ENCODE measurements around the gene DENND5B.

Gene DENND5B

DNA sequence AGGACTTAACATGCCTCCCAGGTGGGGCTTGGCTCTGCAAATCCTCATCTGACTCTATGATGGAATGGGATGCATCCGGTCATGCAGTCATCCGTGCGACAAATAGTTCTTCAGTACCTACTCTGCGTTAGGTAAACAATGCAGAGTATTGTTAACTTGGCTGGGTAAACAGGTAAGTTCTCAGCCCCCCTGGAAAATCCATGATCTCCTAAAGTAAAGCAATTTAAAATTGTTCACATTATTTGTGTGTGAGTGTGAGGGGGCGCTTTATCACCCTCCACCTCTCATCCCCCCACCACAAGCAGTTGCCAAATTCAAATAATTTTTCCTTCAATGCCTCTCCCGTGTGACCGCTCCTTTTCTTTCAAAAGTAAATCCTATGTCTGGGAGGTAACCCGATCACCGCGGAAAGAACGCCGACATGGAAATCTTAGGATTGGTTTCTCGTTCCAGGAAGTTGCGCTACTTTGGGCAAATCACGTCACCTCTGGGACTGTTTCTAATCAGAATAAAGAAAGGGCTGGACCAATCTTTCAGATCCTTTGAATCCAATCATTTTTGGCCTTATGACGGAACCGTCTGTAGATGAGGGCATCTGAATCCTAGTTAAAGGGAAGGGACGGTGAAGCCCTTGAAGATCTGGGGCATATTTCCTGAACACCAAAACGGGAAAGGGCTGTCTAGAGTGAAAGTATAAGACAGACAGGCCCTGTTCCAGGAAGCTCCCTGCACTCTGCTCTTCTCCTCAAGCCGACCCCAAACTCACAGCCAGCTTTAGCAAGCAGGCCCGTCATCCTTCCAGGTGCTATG, 221.0 kb downstream of the DENND5B start:
- Mint-ChIP-seq H3K4me1 (no peaks in the 10 kb centered on the region), H3K27ac (no peak overlapping the region), H3K9me3 (no peaks in the 10 kb centered on the region), H3K27me3 (no peaks in the 10 kb centered on the region), H3K4me3 (no peak overlapping the region), H3K36me3 (no peaks in the 10 kb centered on the region)
- DNase-seq (ENCODE audit: low spot score in 2 of 2) (no peak), ATAC-seq (ENCODE audit: low read depth) (no peak)

DNA sequence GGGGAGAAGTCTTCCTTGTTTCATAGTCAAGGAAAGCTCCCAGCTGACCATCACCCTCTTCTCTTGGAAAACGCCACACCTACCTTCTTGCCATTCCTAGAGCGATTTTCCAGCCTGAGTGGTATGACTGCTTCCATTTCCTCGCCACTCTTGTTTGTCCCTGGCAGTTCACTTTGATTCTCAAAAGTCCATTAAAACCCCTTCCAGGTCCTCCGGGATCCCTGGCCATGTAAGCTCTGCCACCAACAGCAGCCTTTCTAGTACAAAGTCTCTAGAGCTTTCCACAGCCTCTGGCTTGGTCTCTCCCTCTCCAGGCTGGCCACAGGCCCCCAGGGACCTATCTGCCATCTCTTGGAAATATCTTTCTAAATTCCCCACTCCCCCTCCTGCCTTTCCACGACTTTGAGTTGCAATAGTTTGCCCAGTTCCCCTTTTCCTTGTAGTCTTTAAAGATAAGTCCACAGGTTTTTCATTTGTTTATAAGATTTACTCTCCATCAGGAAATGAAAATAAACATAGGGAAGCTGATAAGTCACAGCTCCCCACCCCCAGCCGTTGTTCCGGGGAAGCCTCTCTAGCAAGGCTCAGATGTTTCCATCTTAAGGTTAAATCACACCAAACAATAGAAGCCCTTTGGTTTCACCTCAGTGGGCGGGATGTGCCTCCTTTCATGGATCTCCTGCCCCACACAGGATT, 222.1 kb downstream of the DENND5B start:
- DNase-seq (ENCODE audit: low spot score in 2 of 2), result no peak
- H3K27ac Mint-ChIP-seq, result peak overlapping the region; percentile 17
- no peaks in the 10 kb centered on the region for H3K36me3 Mint-ChIP-seq
- no peak overlapping the region for H3K4me3 Mint-ChIP-seq
- H3K27me3 Mint-ChIP-seq, result no peaks in the 10 kb centered on the region
- ATAC-seq (ENCODE audit: low read depth), result no peak
- H3K9me3 Mint-ChIP-seq, result no peaks in the 10 kb centered on the region
- H3K4me1 Mint-ChIP-seq, result peaks cover under 1% of the 10 kb centered on the region

DNA sequence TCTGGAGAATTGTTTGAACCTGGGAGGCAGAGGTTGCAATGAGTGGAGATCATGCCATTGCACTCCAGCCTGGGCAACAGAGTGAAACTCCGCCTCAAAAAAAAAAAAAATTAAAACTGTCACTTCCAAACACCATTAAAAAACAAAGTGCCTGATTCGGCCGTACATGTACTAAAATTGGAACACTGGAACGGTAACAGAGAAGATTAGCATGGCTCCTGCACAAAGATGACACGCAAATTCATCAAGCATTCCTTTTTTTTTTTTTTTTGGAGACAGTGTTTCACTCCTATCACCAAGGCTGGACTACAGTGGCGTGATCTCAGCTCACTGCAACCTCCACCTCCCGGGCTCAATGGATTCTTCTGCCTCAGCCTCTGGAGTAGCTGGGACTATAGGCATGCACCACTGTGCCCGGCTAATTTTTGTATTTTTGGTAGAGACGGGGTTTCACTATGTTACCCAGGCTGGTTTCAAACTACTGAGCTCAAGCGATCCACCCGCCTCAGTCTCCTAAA, 224.8 kb downstream of the DENND5B start:
- Mint-ChIP-seq H3K4me3 (no peak overlapping the region), H3K27me3 (no peaks in the 10 kb centered on the region), H3K4me1 (peaks cover 19% of the 10 kb centered on the region), H3K36me3 (no peaks in the 10 kb centered on the region), H3K9me3 (no peaks in the 10 kb centered on the region), H3K27ac (no peak overlapping the region)
- no peak for ATAC-seq (ENCODE audit: low read depth)
- no peak for DNase-seq (ENCODE audit: low spot score in 2 of 2)

DNA sequence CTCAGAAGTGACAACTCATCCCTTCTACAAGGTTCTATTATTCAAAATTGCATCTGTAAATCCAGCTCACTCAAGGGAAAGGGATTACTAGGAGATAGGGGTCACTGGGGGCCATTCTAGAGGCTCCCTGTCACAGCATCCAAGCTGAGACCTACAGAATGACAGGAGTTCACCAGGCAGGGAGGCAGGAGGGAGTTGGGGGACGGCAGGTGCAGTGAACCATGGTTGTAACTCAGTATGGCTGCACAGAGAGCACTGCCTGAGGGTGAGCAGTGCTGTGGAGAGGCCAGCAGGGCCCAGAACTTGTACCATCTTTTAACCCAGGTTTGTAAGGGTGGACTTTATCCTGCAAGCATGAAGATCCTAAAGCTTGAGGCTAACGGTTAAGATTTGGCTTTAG, 227.1 kb downstream of the DENND5B start:
- Mint-ChIP-seq H3K4me3 (no peak overlapping the region), H3K36me3 (no peaks in the 10 kb centered on the region), H3K9me3 (no peaks in the 10 kb centered on the region), H3K27ac (peak overlapping the region; percentile 67), H3K4me1 (peaks cover 19% of the 10 kb centered on the region), H3K27me3 (no peaks in the 10 kb centered on the region)
- DNase-seq (ENCODE audit: low spot score in 2 of 2), result no peak
- no peak for ATAC-seq (ENCODE audit: low read depth)

DNA sequence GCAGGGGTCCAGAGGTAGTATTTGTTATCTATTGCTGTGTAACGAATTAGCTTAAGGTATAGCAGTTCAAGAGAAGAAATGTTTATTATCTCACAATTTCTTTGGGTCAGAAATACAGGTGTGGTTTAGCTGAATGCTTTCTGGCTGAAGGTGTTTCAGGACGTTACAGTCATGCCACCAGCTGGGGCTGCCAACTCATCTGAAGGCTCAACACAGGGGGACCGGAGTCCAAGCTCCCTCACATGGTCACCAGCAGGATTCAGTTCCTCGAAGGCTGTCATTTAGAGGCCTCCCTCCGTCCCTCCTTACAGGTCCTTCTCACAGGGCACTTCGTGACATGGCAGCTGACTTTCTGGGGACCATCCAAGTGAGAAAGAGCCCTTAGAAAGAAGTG, 227.5 kb downstream of the DENND5B start:
- Mint-ChIP-seq H3K4me1 (peaks cover 19% of the 10 kb centered on the region), H3K4me3 (peak overlapping the region; percentile 66), H3K36me3 (no peaks in the 10 kb centered on the region), H3K27ac (peak overlapping the region; percentile 67), H3K9me3 (no peaks in the 10 kb centered on the region), H3K27me3 (no peaks in the 10 kb centered on the region)
- DNase-seq (ENCODE audit: low spot score in 2 of 2) (no peak), ATAC-seq (ENCODE audit: low read depth) (no peak)

DNA sequence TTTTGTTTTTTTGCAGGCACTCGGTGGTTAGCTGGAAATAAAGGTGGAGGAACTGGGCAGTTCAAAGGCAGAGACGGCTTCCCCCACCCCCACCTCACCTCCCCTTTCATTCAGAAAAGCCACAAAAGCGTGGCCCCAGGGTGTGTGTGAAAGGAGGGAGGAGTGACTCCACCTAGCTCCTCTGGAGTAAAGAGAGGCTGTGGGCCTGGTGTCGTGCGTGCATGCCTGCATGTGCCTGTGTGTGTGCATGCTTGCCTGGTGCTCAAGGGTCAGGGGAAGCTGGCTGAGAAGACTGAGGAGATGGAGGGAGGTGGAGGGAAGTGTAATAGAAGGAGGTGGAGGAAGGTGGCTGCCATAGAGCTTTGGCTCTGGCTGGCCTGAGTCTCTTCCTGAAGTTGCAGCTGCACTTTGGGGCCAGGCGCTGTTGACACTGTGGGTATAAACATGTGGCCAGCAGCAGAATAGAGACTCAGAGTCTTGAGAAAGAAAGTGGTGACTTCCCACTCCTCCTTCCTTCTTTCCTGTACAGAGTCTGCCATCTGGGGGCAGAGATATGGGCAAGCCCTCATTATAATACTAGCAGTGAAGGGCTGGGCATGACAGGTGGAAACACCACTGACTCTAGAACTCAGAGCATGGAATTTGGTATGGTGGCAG, 228.0 kb downstream of the DENND5B start:
- ATAC-seq (ENCODE audit: low read depth) (peak; percentile 86), DNase-seq (ENCODE audit: low spot score in 2 of 2) (peak; percentile 13 to 23)
- Mint-ChIP-seq H3K27ac (peak overlapping the region; percentile 67), H3K27me3 (no peaks in the 10 kb centered on the region), H3K9me3 (no peaks in the 10 kb centered on the region), H3K4me1 (peaks cover 19% of the 10 kb centered on the region), H3K4me3 (peak overlapping the region; percentile 66), H3K36me3 (no peaks in the 10 kb centered on the region)

DNA sequence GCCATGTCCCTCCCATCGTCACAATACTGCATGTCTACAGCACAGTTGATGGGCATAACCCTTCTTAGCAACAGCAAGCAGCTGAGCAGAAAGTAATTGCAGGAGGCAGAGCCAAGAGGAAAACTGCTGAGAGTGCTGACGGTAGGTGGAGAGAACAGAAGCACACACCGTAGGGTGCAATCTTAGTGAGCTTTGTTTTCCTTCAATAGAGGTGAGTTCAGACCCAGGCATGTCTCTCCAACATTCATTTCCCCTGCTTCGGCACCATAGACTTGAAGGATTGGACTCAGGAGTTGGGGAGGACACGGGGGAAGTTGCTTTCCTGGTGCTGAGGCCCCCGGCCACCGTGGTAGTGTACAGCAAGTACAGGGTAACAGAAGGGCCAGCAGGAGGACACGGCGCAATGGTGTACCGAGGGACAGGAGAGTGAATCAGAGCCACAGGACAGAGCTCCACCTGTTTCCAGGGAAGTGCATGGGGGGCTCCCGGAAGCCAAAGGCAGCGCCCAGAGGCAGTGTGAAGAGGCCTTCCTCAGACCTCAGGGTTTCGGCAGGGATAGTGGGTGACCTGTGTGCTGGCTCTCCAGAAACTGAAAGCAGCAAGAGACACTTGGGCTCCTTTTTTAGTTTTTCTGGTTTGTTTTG, 228.7 kb downstream of the DENND5B start:
- Mint-ChIP-seq H3K36me3 (no peaks in the 10 kb centered on the region), H3K4me3 (peak overlapping the region; percentile 66), H3K9me3 (no peaks in the 10 kb centered on the region), H3K27ac (peak overlapping the region; percentile 67), H3K27me3 (no peaks in the 10 kb centered on the region), H3K4me1 (peaks cover 19% of the 10 kb centered on the region)
- DNase-seq (ENCODE audit: low spot score in 2 of 2) (no peak), ATAC-seq (ENCODE audit: low read depth) (no peak)

DNA sequence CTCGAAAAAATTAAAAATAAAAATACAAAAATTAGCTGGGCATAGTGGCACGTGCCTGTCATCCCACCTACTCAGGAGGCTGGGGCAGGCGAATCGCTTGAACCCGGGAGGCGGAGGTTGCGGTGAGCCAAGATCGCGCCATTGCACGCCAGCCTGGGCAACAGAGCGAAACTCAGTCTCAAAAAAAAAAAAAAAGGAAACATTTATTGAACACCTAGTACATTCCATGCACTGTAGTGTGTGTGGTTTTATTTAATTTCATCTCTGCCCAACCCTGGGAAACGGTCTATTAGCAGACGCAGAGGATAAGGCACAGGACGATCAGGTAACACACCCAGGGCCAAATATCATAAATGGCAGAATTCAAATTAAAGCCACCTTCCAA, 229.2 kb downstream of the DENND5B start:
- H3K27me3 Mint-ChIP-seq, result no peaks in the 10 kb centered on the region
- no peaks in the 10 kb centered on the region for H3K9me3 Mint-ChIP-seq
- peak overlapping the region; percentile 66 for H3K4me3 Mint-ChIP-seq
- ATAC-seq (ENCODE audit: low read depth) (no peak), DNase-seq (ENCODE audit: low spot score in 2 of 2) (no peak)
- peaks cover 19% of the 10 kb centered on the region for H3K4me1 Mint-ChIP-seq
- no peaks in the 10 kb centered on the region for H3K36me3 Mint-ChIP-seq
- no peak overlapping the region for H3K27ac Mint-ChIP-seq

DNA sequence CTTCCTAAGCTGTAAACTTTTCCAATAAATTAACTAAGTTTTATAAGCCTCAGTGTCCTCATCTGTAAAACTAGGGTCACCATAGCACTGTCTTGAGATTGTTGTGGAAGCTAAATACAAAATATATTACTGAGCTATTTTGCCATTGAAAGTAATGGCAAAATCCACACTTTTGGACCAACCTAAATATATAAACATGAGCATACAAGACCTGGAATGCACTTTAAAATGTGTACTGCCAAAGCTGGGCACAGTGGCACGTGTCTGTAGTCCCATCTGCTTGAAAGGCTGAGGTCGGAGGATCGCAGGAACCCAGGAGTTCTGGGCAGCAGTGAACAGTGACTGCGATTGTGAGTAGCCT, 235.2 kb downstream of the DENND5B start:
- H3K27ac Mint-ChIP-seq, result no peak overlapping the region
- no peaks in the 10 kb centered on the region for H3K27me3 Mint-ChIP-seq
- ATAC-seq (ENCODE audit: low read depth) (no peak), DNase-seq (ENCODE audit: low spot score in 2 of 2) (no peak)
- peaks cover 9% of the 10 kb centered on the region for H3K4me1 Mint-ChIP-seq
- no peaks in the 10 kb centered on the region for H3K9me3 Mint-ChIP-seq
- H3K36me3 Mint-ChIP-seq, result no peaks in the 10 kb centered on the region
- H3K4me3 Mint-ChIP-seq, result no peak overlapping the region

DNA sequence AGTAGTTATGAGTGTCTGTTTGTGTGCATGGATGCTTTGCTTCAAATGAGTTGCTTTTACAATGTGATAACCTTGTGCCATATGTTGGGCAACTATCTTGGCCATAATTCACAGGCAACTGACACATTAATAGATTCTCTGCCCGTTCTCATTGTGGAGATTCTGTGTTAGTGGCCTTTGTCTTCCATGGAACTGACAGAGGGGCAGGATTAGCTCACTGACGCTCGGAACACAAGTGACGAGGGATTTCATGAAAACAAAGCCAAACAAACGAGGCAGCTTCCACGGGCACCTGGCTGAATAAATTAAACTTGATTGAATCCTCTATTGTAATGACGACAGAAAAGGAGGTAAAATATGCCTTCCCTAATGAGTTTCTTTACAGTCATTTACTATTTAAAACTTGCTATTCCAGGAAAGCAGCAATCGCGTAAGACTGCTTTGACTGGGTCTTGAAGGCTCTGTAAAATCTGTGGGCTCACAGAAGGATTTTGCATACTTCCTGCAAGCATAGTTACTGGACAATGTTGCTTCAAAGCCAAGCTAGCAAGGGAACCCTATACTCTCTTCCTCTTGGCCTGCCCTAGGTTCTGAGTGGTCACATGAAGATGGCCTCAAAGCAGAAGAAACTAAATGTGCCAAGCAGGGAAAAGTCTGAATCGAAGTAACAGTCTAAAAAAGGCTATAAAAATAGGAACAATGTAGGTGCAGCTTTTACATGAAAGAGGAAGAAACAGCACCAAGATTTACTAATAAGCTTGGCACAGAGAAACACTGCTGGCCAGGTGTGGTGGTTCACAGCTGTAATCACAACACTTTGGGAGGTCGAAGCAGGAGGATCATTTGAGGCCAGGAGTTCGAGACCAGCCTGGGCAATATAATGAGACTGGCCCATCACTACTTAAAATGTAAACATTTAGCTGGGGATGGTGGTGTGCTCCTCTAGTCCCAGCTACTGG, 236.9 kb downstream of the DENND5B start:
- DNase-seq (ENCODE audit: low spot score in 2 of 2) (peak in 1 of 2 donors; percentile 13), ATAC-seq (ENCODE audit: low read depth) (peak; percentile 85)
- Mint-ChIP-seq H3K27ac (peak overlapping the region; percentile 68), H3K4me1 (peaks cover 9% of the 10 kb centered on the region), H3K27me3 (no peaks in the 10 kb centered on the region), H3K36me3 (no peaks in the 10 kb centered on the region), H3K4me3 (peak overlapping the region; percentile 34), H3K9me3 (no peaks in the 10 kb centered on the region)

DNA sequence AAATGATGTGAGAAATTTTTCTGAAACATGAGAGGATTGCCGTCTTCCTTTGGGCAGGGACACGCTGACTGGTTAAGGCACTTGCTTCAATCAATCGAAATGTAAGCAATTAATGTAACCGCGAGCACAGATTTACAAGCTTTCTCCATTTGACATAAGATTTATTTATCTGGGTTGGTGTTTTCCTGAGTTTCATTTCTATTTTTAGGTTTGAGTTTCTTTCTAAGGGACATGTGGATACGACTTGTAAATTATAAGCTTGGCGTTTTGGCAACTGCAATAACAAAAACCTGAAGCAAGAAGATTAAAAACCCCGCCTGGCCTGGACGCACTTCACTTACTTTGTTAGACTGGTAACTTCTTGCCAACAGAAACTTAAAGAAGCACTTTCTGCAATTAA, 244.7 kb downstream of the DENND5B start:
- Mint-ChIP-seq H3K27ac (no peak overlapping the region), H3K36me3 (no peaks in the 10 kb centered on the region), H3K27me3 (no peaks in the 10 kb centered on the region), H3K4me1 (no peaks in the 10 kb centered on the region), H3K4me3 (no peak overlapping the region), H3K9me3 (no peaks in the 10 kb centered on the region)
- DNase-seq (ENCODE audit: low spot score in 2 of 2) (no peak), ATAC-seq (ENCODE audit: low read depth) (no peak)

DNA sequence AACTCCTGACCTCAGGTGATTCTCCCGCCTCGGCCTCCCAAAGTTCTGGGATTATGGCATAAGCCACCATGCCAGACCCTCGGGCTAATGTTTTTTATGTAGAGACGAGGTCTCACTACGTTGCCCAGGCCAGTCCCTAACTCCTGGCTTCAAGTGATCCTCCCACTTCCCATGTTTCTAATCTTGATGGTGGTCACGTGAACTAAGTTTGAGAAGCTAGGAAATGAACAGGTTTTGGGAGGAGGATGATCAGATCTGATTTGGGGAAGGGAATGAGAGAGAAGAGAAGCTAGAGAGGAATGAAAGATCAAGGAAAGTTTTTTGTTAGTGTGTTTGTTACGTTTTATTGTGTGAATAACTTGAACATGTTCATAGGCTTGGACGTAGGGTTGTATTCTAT, 247.8 kb downstream of the DENND5B start:
- Mint-ChIP-seq H3K27ac (no peak overlapping the region), H3K36me3 (no peaks in the 10 kb centered on the region), H3K9me3 (no peaks in the 10 kb centered on the region), H3K4me1 (no peaks in the 10 kb centered on the region), H3K4me3 (no peak overlapping the region), H3K27me3 (no peaks in the 10 kb centered on the region)
- DNase-seq (ENCODE audit: low spot score in 2 of 2), result no peak
- ATAC-seq (ENCODE audit: low read depth), result no peak

DNA sequence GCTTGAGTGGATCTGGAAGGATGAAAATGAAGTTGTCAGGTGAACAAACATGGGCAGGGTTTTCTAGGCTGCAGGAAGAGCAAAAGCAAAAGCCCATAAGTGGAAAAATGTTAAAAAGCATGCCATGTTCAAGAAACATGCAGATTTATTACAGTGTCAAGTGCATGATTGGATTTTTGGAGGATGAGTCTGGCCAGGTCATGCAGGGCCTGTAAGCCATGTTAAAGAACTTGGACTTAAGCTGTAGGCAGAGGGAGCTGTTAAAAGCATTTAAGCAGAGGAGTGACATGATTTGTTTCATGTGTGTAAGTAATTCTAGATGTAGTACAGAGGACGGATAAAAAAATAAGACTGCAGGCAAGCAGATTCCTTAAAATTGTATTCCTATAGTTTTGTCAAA, 248.7 kb downstream of the DENND5B start:
- H3K27me3 Mint-ChIP-seq, result no peaks in the 10 kb centered on the region
- DNase-seq (ENCODE audit: low spot score in 2 of 2) (no peak), ATAC-seq (ENCODE audit: low read depth) (no peak)
- no peak overlapping the region for H3K4me3 Mint-ChIP-seq
- H3K27ac Mint-ChIP-seq, result peak overlapping the region; percentile 8
- H3K9me3 Mint-ChIP-seq, result no peaks in the 10 kb centered on the region
- peaks cover 2% of the 10 kb centered on the region for H3K4me1 Mint-ChIP-seq
- H3K36me3 Mint-ChIP-seq, result no peaks in the 10 kb centered on the region

All from memory B cell (primary cell).